Stimulated activated CD4-positive, alpha-beta T cell treated with anti-CD3 and anti-CD28 coated beads, Interleukin-1b, Interleukin-23, amount 100 ng/mL, for 48 hours (primary cell): ENCODE results near the gene APIP.

Experiments used
- DNase-seq: peaks from one replicate; pipeline ENCODE4 v3.0.0-alpha.2; 2020

APIP gene

GRCh38 chr11:34916015-34916842, at the start of gene APIP, which contains the start of gene PDHX:
Gene APIP, minus strand, starts transcription at chr11:34916379. Its CDS starts 95 bp downstream, at chr11:34916284.
Gene PDHX, plus strand, starts transcription at chr11:34916618. Its CDS starts 38 bp downstream, at chr11:34916656.
- DNase-seq: peak; percentile 98

GRCh38 chr11:34964610-34965331, 48.6 kb upstream of the APIP start:
- no peak for DNase-seq

GRCh38 chr11:34963351-34963750, 47.2 kb upstream of the APIP start:
- no peak for DNase-seq

GRCh38 chr11:34962034-34962433, 45.9 kb upstream of the APIP start:
- DNase-seq: no peak

GRCh38 chr11:34960277-34960676, 44.1 kb upstream of the APIP start:
- no peak for DNase-seq

GRCh38 chr11:34959770-34960169, 43.6 kb upstream of the APIP start:
- DNase-seq: no peak

GRCh38 chr11:34957606-34958005, 41.4 kb upstream of the APIP start:
- no peak for DNase-seq

GRCh38 chr11:34957206-34957605, 41.0 kb upstream of the APIP start:
- DNase-seq: no peak

- DNase-seq: no peak
Observed at GRCh38 chr11:34953955-34954354, 37.8 kb upstream of the APIP start.

- no peak for DNase-seq
Observed at GRCh38 chr11:34948696-34949095, 32.5 kb upstream of the APIP start.

GRCh38 chr11:34944692-34945091, 28.5 kb upstream of the APIP start:
- DNase-seq: no peak

GRCh38 chr11:34941688-34942087, 25.5 kb upstream of the APIP start:
- no peak for DNase-seq

GRCh38 chr11:34940026-34940677, 24.0 kb upstream of the APIP start:
- DNase-seq: no peak

GRCh38 chr11:34938611-34939010, 22.4 kb upstream of the APIP start:
- no peak for DNase-seq

- no peak for DNase-seq
Observed at GRCh38 chr11:34936945-34937629, 20.9 kb upstream of the APIP start.

GRCh38 chr11:34929794-34930763, 13.9 kb upstream of the APIP start:
- no peak for DNase-seq

GRCh38 chr11:34928960-34929680, 12.9 kb upstream of the APIP start:
- no peak for DNase-seq

- no peak for DNase-seq
Observed at GRCh38 chr11:34928268-34928959, 12.2 kb upstream of the APIP start.

- no peak for DNase-seq
Observed at GRCh38 chr11:34926831-34927132, 10.6 kb upstream of the APIP start.

GRCh38 chr11:34926101-34926830, 10.1 kb upstream of the APIP start:
- DNase-seq: no peak
